Stomach (tissue), 4 donors: Measurements from ENCODE around the gene BRMS1.
"Not testable (repeated sequence)": the region's sequence is repeated elsewhere in the genome, so short reads cannot be mapped to it uniquely, and the experiment has no call there.

Source experiments
- CTCF ChIP-seq, 7 experiments: fragments of 450-650 bp in 4 of 7; fragments of 200-600 bp in 3 of 7; sonication (generic) in 3 of 7; IDR thresholded peaks; one replicate each; pipeline ENCODE4 v1.5.1; 2016 to 2019; ENCODE audit warnings: antibody characterized with exemption in 7 of 7, control low read depth in 2 of 7, mild to moderate bottlenecking in 1 of 7
- POLR2A ChIP-seq, 4 donors: fragments of 450-650 bp; IDR thresholded peaks; one replicate each; pipeline ENCODE4 v1.6.1; 2016; ENCODE audit warnings: antibody characterized with exemption in 4 of 4, control low read depth in 2 of 4, mild to moderate bottlenecking in 1 of 4, moderate library complexity in 1 of 4
- POLR2AphosphoS5 ChIP-seq, 3 donors: sonication (generic); formaldehyde crosslinking; IDR thresholded peaks; one replicate each; pipeline ENCODE4 v1.6.1; 2016; ENCODE audit warnings: antibody characterized with exemption in 3 of 3

- TF ChIP-seq CTCF, POLR2A, POLR2AphosphoS5 (IDR thresholded peaks at IDR 0.05): not testable (repeated sequence)
Measured at GRCh38 chr11:66350560-66351235, 5.8 kb upstream of the BRMS1 start.
